RWPE2 (cell line): ENCODE measurements around the gene IQCH.

Source experiments
- ATAC-seq: fragments of 200-7000 bp; cut with Tn5 transposase; 3 replicates; pipeline ENCODE4 v1.9.1; 2021; ENCODE audit warnings: low read depth
- DNase-seq: peaks from one replicate; pipeline ENCODE4 v3.0.0-alpha.2; 2020; ENCODE audit warnings: low spot score
- H3K27ac ChIP-seq: fragments of 450-650 bp; 2 replicates; pipeline ENCODE4 v1.5.1; 2017; ENCODE audit warnings: mild to moderate bottlenecking; ENCODE audit not compliant: poor library complexity, severe bottlenecking
- H3K27me3 ChIP-seq: fragments of 250-450 bp; sonication (Bioruptor Pico); 2 replicates; pipeline ENCODE4 v1.5.1; 2021; ENCODE audit warnings: mild to moderate bottlenecking, moderate library complexity; ENCODE audit not compliant: insufficient read depth, poor library complexity, severe bottlenecking
- H3K36me3 ChIP-seq: fragments of 250-450 bp; sonication (Bioruptor Pico); 2 replicates; pipeline ENCODE4 v1.5.1; 2020; ENCODE audit warnings: low read depth, mild to moderate bottlenecking, moderate library complexity
- H3K4me1 ChIP-seq: fragments of 250-450 bp; sonication (Bioruptor Pico); 2 replicates; pipeline ENCODE4 v1.5.1; 2021; ENCODE audit warnings: mild to moderate bottlenecking, moderate library complexity; ENCODE audit not compliant: insufficient read depth, poor library complexity, severe bottlenecking
- H3K4me3 ChIP-seq: fragments of 250-450 bp; sonication (Bioruptor Pico); 2 replicates; pipeline ENCODE4 v1.5.1; 2021; ENCODE audit warnings: mild to moderate bottlenecking, moderate library complexity; ENCODE audit not compliant: severe bottlenecking
- H3K9me3 ChIP-seq: fragments of 250-450 bp; sonication (Bioruptor Pico); 2 replicates; pipeline ENCODE4 v1.5.1; 2021; ENCODE audit warnings: mild to moderate bottlenecking, moderate library complexity; ENCODE audit not compliant: severe bottlenecking
- CTCF ChIP-seq: fragments of 450-650 bp; IDR thresholded peaks from one replicate; pipeline ENCODE4 v1.5.1; 2017; ENCODE audit warnings: mild to moderate bottlenecking, moderate library complexity; ENCODE audit not compliant: poor library complexity, severe bottlenecking

IQCH gene

GRCh38 chr15:67472957-67473356, 218.4 kb downstream of the IQCH start:
- H3K4me1 ChIP-seq = no peaks in the 10 kb centered on the region
- H3K27me3 ChIP-seq = no peaks in the 10 kb centered on the region
- DNase-seq (no peak), ATAC-seq (peak; percentile 53; the same call in 2 of the 3 replicates)
- H3K27ac ChIP-seq = no peak overlapping the region
- no peaks in the 10 kb centered on the region for H3K9me3 ChIP-seq
- no peak overlapping the region for H3K4me3 ChIP-seq
- no peaks in the 10 kb centered on the region for H3K36me3 ChIP-seq
- no peak for TF ChIP-seq CTCF

GRCh38 chr15:67474405-67475110, 220.0 kb downstream of the IQCH start:
- H3K27ac ChIP-seq = no peak overlapping the region
- ATAC-seq (no peak), DNase-seq (no peak)
- H3K9me3 ChIP-seq = no peaks in the 10 kb centered on the region
- no peak overlapping the region for H3K4me3 ChIP-seq
- no peaks in the 10 kb centered on the region for H3K4me1 ChIP-seq
- no peaks in the 10 kb centered on the region for H3K27me3 ChIP-seq
- no peak for TF ChIP-seq CTCF
- H3K36me3 ChIP-seq = no peaks in the 10 kb centered on the region

- Histone ChIP-seq H3K4me3 (no peak overlapping the region), H3K36me3 (no peaks in the 10 kb centered on the region)
- ATAC-seq = no peak
Observed at GRCh38 chr15:67479781-67480505, 225.4 kb downstream of the IQCH start.

GRCh38 chr15:67480741-67481140, 226.2 kb downstream of the IQCH start:
- no peak overlapping the region for H3K27ac ChIP-seq
- ATAC-seq = no peak
- no peaks in the 10 kb centered on the region for H3K4me1 ChIP-seq
- no peaks in the 10 kb centered on the region for H3K9me3 ChIP-seq
- DNase-seq = no peak
- H3K36me3 ChIP-seq = no peaks in the 10 kb centered on the region
- no peaks in the 10 kb centered on the region for H3K27me3 ChIP-seq
- no peak overlapping the region for H3K4me3 ChIP-seq
- TF ChIP-seq CTCF = no peak

More at GRCh38 chr15:67479781-67480505, 225.4 kb downstream of the IQCH start:
- Histone ChIP-seq H3K9me3 (no peaks in the 10 kb centered on the region), H3K27me3 (no peaks in the 10 kb centered on the region), H3K4me1 (no peaks in the 10 kb centered on the region), H3K27ac (no peak overlapping the region)
- TF ChIP-seq CTCF = no peak
- DNase-seq = no peak

GRCh38 chr15:67481680-67482079, 227.1 kb downstream of the IQCH start:
- H3K4me3 ChIP-seq = no peak overlapping the region
- H3K4me1 ChIP-seq = no peaks in the 10 kb centered on the region
- no peak for TF ChIP-seq CTCF
- H3K36me3 ChIP-seq = no peaks in the 10 kb centered on the region
- no peaks in the 10 kb centered on the region for H3K9me3 ChIP-seq
- H3K27me3 ChIP-seq = no peaks in the 10 kb centered on the region
- H3K27ac ChIP-seq = no peak overlapping the region
- no peak for ATAC-seq
- DNase-seq = no peak
